ENCODE data around the gene DTD2.

The DTD2 gene

GRCh38 chr14:31403707-31404106 lies 53.6 kb downstream of the DTD2 start:
- no peak for DNase-seq

GRCh38 chr14:31402764-31403439 lies 54.4 kb downstream of the DTD2 start:
- DNase-seq = no peak

GRCh38 chr14:31401369-31401932 lies 55.9 kb downstream of the DTD2 start:
- DNase-seq = no peak

- DNase-seq = no peak
Observed at GRCh38 chr14:31400031-31400638, 57.2 kb downstream of the DTD2 start.

Data from DMS 273 treated with DMSO at 0.1 percent for 48 hours (cell line).